Caco-2 (cell line): ENCODE data around the gene FBN3. TPM values are rescaled to one million over a fixed set of nuclear protein-coding genes. Genes with fewer than 3 reads are reported as not detected.

Source experiments
- BruUV-seq: library from RNA; stranded (reverse); fragments of 400-500 nt; replicated peaks from 2 replicates; lab custom pipeline; 2021; lab: Mats Ljungman, UMichigan
- CTCF ChIA-PET: fragments of 300-600 bp; sonication (Branson Sonifier 250); formaldehyde crosslinking; loops from one replicate; lab custom pipeline; 2022; ENCODE audit warnings: antibody characterized with exemption; lab: Charles Lee
- POLR2A ChIA-PET: fragments of 300-600 bp; sonication (Branson Sonifier 250); formaldehyde crosslinking; loops from one replicate; lab custom pipeline; 2022; ENCODE audit warnings: antibody characterized with exemption; lab: Charles Lee
- DNase-seq, 2 experiments: peaks; one replicate each; pipeline versions ENCODE4 v3.0.0 to v3.0.0-alpha.2; 2020 to 2022
- H3K27me3 ChIP-seq: replicated peaks from 2 replicates; pipeline ENCODE4 v1.6.0; 2011; ENCODE audit warnings: low read length; ENCODE audit not compliant: control insufficient read depth, insufficient read depth
- H3K36me3 ChIP-seq: 2 replicates; pipeline ENCODE4 v1.5.1; 2011; ENCODE audit warnings: low read length; ENCODE audit not compliant: control insufficient read depth, insufficient read depth
- H3K4me1 ChIP-seq: fragments of 250-450 bp; sonication (Bioruptor Pico); 2 replicates; pipeline ENCODE4 v1.5.1; 2020; ENCODE audit warnings: mild to moderate bottlenecking
- H3K4me3 ChIP-seq: 2 replicates; pipeline ENCODE4 v1.5.1; 2011; ENCODE audit warnings: low read depth, mild to moderate bottlenecking, control low read depth, low read length
- H3K9me3 ChIP-seq: fragments of 250-450 bp; sonication (Bioruptor Pico); 2 replicates; pipeline ENCODE4 v1.5.1; 2020; ENCODE audit warnings: mild to moderate bottlenecking, moderate library complexity
- H3K27ac Mint-ChIP-seq: one replicate; pipeline ENCODE4 v1.8.0; 2022; ENCODE audit warnings: mixed read lengths; ENCODE audit not compliant: unreplicated experiment
- H3K27me3 Mint-ChIP-seq: one replicate; pipeline ENCODE4 v1.8.0; 2022; ENCODE audit warnings: mixed read lengths; ENCODE audit not compliant: insufficient read depth, unreplicated experiment
- H3K36me3 Mint-ChIP-seq: one replicate; pipeline ENCODE4 v1.8.0; 2022; ENCODE audit warnings: mild to moderate bottlenecking, mixed read lengths; ENCODE audit not compliant: insufficient read depth, unreplicated experiment
- H3K4me1 Mint-ChIP-seq: one replicate; pipeline ENCODE4 v1.8.0; 2022; ENCODE audit warnings: low read depth, mixed read lengths; ENCODE audit not compliant: unreplicated experiment
- H3K4me3 Mint-ChIP-seq: one replicate; pipeline ENCODE4 v1.8.0; 2022; ENCODE audit warnings: mild to moderate bottlenecking, moderate library complexity, mixed read lengths; ENCODE audit not compliant: unreplicated experiment
- H3K9me3 Mint-ChIP-seq: one replicate; pipeline ENCODE4 v1.8.0; 2022; ENCODE audit warnings: mixed read lengths; ENCODE audit not compliant: unreplicated experiment
- CTCF ChIP-seq, 2 experiments: fragments of 200-600 bp in 1 of 2; IDR thresholded peaks; 1 replicate in 1 of 2; 2 replicates in 1 of 2; pipeline versions ENCODE4 v1.5.1 to v1.8.0; 2011 to 2022; ENCODE audit warnings: antibody characterized with exemption in 1 of 2, control low read depth in 1 of 2, inconsistent platforms in 1 of 2, low read depth in 1 of 2, low read length in 1 of 2, mild to moderate bottlenecking in 1 of 2, moderate library complexity in 1 of 2; ENCODE audit not compliant: insufficient read depth in 1 of 2, severe bottlenecking in 1 of 2, unreplicated experiment in 1 of 2
- intact Hi-C: fragments of 100-400 bp; cut with micrococcal nuclease; formaldehyde crosslinking; loops from one replicate; pipeline ENCODE4 v1.10.0; 2022; ENCODE audit not compliant: unreplicated experiment
- total RNA-seq: library from RNA; stranded (reverse); gene quantifications from 2 replicates; pipeline ENCODE4 v1.2.3, GENCODE V29; 2022

The FBN3 gene
- total RNA-seq, 1 experiment from 2014 or later, result 16.4 TPM

GRCh38 chr19:8184274-8184673 is 34.9 kb upstream of the FBN3 start:
- Histone ChIP-seq H3K27me3 (no peaks in the 10 kb centered on the region), H3K36me3 (no peaks in the 10 kb centered on the region), H3K9me3 (no peaks in the 10 kb centered on the region), H3K4me1 (no peaks in the 10 kb centered on the region), H3K4me3 (no peak overlapping the region)
- H3K27me3 Mint-ChIP-seq, result no peaks in the 10 kb centered on the region
- TF ChIP-seq CTCF (IDR thresholded peaks at IDR 0.05; ENCODE audit: insufficient read depth in 1 of 2, low read depth in 1 of 2, low read length in 1 of 2, severe bottlenecking in 1 of 2, unreplicated experiment in 1 of 2), result no peak
- ChIA-PET POLR2A (no interaction called here), CTCF (no interaction called here)
- intact Hi-C loops, result no loop called here
- H3K4me3 Mint-ChIP-seq, result no peak overlapping the region
- BruUV-seq, result no TSS peak
- no peaks in the 10 kb centered on the region for H3K4me1 Mint-ChIP-seq
- H3K9me3 Mint-ChIP-seq, result no peaks in the 10 kb centered on the region
- no peak for DNase-seq
- no peak overlapping the region for H3K27ac Mint-ChIP-seq
- H3K36me3 Mint-ChIP-seq, result peaks cover 6% of the 10 kb centered on the region

GRCh38 chr19:8180018-8180417 is 30.6 kb upstream of the FBN3 start:
- CTCF ChIA-PET, result no interaction called here

GRCh38 chr19:8174706-8175105 is 25.3 kb upstream of the FBN3 start:
- Histone ChIP-seq H3K27me3 (no peaks in the 10 kb centered on the region), H3K9me3 (no peaks in the 10 kb centered on the region), H3K4me1 (no peaks in the 10 kb centered on the region), H3K4me3 (no peak overlapping the region), H3K36me3 (no peaks in the 10 kb centered on the region)
- no peak for TF ChIP-seq CTCF (IDR thresholded peaks at IDR 0.05; ENCODE audit: insufficient read depth in 1 of 2, low read depth in 1 of 2, low read length in 1 of 2, severe bottlenecking in 1 of 2, unreplicated experiment in 1 of 2)
- Mint-ChIP-seq H3K27me3 (no peaks in the 10 kb centered on the region), H3K36me3 (no peaks in the 10 kb centered on the region), H3K4me3 (no peak overlapping the region), H3K27ac (no peak overlapping the region), H3K4me1 (no peaks in the 10 kb centered on the region), H3K9me3 (no peaks in the 10 kb centered on the region)
- BruUV-seq, result no TSS peak
- DNase-seq, result no peak
- ChIA-PET CTCF (no interaction called here), POLR2A (no interaction called here)
- intact Hi-C loops, result no loop called here

More at GRCh38 chr19:8180018-8180417, 30.6 kb upstream of the FBN3 start:
- no TSS peak for BruUV-seq
- no peaks in the 10 kb centered on the region for H3K9me3 ChIP-seq
- no peaks in the 10 kb centered on the region for H3K27me3 ChIP-seq
- Mint-ChIP-seq H3K36me3 (no peaks in the 10 kb centered on the region), H3K4me3 (no peak overlapping the region), H3K9me3 (no peaks in the 10 kb centered on the region), H3K27me3 (no peaks in the 10 kb centered on the region), H3K27ac (no peak overlapping the region), H3K4me1 (no peaks in the 10 kb centered on the region)
- no peak overlapping the region for H3K4me3 ChIP-seq
- no peak for DNase-seq
- H3K4me1 ChIP-seq, result no peaks in the 10 kb centered on the region
- intact Hi-C loops, result no loop called here
- POLR2A ChIA-PET, result no interaction called here
- TF ChIP-seq CTCF (IDR thresholded peaks at IDR 0.05; ENCODE audit: insufficient read depth in 1 of 2, low read depth in 1 of 2, low read length in 1 of 2, severe bottlenecking in 1 of 2, unreplicated experiment in 1 of 2), result no peak
- H3K36me3 ChIP-seq, result no peaks in the 10 kb centered on the region
